Fibroblast of skin of right quadriceps (primary cell): ENCODE measurements around the gene EXOC3L4.

ENCODE experiments used
- DNase-seq: peaks from one replicate; pipeline ENCODE4 v3.0.0-alpha.2; 2013

Gene EXOC3L4

DNA sequence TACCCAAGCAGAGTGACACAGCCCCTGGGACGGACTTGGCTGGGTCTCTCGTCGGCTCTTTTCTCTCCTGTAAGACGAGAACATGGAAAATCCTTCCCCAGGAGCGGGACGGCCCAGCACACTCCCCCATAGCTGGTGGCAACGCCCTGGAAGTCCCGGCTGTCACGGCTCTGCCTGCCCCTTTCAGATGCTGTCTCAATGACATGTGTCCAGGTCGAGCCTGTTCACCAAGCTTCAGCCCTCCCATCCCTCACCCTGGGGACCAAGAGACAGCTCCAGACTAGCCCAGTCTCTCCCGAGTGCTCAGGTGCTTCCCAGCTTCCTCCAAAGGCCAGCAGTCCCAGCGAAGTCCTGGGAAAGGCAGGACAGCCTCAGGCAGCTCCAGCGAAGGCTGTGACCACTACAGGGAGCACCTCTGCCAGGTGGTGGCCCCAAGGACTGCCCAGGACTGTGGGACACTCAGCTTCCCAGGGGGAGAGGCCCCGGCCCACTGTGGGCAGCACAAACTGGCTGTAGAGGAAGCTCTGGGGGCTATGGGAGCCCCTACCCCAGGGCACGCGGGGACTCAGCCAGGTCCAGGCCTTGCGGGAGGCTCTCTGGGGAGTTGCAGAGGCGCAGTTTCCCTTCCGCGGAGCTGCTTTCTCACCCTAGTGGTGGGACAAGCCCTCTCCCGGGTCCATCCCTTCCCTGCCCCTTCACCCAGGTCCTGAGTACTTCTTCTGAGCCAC is 62.3 kb downstream of the EXOC3L4 start:
- no peak for DNase-seq

GRCh38 chr14:103157969-103158368 is 63.4 kb downstream of the EXOC3L4 start:
- DNase-seq = no peak

GRCh38 chr14:103158688-103159087 is 64.2 kb downstream of the EXOC3L4 start:
- no peak for DNase-seq
